ENCODE data around the gene C10orf67. TPM values are rescaled to one million over a fixed set of nuclear protein-coding genes. Genes with fewer than 3 reads are reported as not detected.
"Not testable (repeated sequence)": the region's sequence is repeated elsewhere in the genome, so short reads cannot be mapped to it uniquely, and the experiment has no call there.

Gene C10orf67
- total RNA-seq, 6 experiments from 2014 or later = 0.10 to 0.88 (median 0.33) TPM

DNA sequence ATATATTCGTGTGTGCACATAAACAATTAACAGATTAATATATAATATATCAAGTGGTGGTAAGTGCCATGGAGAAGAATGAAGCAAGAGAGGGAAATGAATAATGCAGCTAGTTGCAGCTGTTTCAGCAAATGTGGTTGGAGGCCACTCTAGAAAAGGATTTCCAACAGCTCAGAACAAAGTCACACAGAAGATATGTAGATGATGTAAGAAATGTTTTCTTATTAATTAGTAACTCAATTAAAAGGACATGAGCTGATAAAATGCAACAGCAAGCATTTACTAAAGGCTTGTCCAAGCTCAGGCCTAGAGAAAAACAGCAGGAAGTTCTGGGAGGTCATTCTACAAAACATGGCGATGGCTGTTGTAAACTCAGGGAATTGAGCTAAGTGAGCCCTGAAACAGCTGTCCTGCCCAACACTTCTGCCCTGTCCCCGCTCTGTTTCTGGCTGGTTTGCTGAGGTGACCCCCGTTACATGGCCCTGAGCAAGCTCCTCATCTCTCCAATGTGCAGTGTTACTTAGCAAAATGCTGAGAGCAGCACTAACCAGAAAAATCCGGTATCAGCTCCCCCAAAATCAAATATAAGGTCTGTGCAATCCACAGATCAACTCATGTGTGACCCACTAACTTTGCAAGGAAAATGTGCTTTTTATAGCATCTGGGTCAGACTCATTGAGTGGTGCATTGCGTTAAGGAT lies 23.4 kb upstream of the C10orf67 start:
- H3K27ac Mint-ChIP-seq = no peak overlapping the region
- TF ChIP-seq, protein P1, sequence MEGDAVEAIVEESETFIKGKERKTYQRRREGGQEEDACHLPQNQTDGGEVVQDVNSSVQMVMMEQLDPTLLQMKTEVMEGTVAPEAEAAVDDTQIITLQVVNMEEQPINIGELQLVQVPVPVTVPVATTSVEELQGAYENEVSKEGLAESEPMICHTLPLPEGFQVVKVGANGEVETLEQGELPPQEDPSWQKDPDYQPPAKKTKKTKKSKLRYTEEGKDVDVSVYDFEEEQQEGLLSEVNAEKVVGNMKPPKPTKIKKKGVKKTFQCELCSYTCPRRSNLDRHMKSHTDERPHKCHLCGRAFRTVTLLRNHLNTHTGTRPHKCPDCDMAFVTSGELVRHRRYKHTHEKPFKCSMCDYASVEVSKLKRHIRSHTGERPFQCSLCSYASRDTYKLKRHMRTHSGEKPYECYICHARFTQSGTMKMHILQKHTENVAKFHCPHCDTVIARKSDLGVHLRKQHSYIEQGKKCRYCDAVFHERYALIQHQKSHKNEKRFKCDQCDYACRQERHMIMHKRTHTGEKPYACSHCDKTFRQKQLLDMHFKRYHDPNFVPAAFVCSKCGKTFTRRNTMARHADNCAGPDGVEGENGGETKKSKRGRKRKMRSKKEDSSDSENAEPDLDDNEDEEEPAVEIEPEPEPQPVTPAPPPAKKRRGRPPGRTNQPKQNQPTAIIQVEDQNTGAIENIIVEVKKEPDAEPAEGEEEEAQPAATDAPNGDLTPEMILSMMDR (IDR thresholded peaks at IDR 0.05) = no peak
- DNase-seq = no peak
- no peaks in the 10 kb centered on the region; the same call in none of the 2 replicates for H3K27me3 Mint-ChIP-seq (ENCODE audit: insufficient read depth)
- H3K4me3 Mint-ChIP-seq = no peak overlapping the region
- H3K4me1 Mint-ChIP-seq (ENCODE audit: low read depth) = no peaks in the 10 kb centered on the region; the same call in 1 of the 2 replicates
- no peaks in the 10 kb centered on the region for H3K9me3 Mint-ChIP-seq
- H3K36me3 Mint-ChIP-seq (ENCODE audit: low read depth) = no peaks in the 10 kb centered on the region

DNA sequence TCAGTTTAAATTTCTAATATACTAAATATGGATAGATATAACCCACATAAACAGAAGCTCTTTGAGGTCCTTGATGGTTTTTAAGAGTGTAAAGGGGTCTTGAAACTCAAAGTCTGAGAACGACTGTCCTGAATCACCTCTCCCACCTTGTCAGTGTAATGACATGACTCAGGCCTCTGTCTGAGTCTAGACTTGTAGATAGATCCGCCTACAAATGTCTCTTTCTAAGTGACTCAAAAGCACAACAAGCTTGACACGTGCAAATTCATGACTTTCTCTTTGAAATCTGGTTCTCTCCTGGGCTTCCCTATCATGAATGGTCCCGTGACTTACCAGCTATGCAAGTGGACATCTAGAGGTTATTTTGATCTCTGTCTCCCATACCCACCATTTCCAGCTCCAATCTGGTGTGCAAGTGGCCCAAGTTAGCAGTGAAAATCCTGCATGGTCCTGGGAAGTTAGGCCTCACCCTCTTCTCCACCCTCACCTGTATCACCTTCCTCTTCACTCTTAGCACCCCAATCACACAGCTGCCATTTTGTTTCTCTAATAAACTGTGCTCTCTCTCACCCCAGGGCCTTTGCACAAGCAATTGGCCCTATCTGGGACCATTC lies 20.9 kb upstream of the C10orf67 start:
- H3K4me1 Mint-ChIP-seq (ENCODE audit: low read depth); H3K27ac Mint-ChIP-seq; H3K9me3 Mint-ChIP-seq; H3K4me3 Mint-ChIP-seq; H3K27me3 Mint-ChIP-seq (ENCODE audit: insufficient read depth); H3K36me3 Mint-ChIP-seq (ENCODE audit: low read depth): not testable (repeated sequence)
- peak; percentile 21 for DNase-seq

DNA sequence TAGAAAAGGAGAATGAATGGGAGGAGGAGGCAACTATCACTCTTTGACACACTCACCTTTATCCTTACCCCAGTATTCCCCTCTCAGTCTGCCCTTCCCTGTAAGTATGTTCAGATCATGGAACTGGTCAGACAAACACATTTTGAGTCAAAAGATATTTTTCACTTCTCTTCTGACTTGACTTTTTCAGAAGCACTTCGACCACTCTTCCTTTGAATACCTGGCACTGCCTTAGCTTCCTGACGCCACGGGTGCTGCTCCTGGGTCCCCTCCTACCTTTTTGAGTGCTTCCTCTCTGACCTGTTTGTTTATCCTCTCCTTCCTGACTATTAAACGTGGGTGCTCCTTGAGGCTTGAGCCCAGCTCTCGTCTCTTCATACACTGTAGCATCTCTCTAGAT lies 19.8 kb upstream of the C10orf67 start:
- H3K9me3 Mint-ChIP-seq = no peaks in the 10 kb centered on the region
- TF ChIP-seq, protein P1 (IDR thresholded peaks at IDR 0.05) = no peak
- peaks cover 3% of the 10 kb centered on the region; the same call in 1 of the 2 replicates for H3K27me3 Mint-ChIP-seq (ENCODE audit: insufficient read depth)
- no peak overlapping the region for H3K4me3 Mint-ChIP-seq
- H3K36me3 Mint-ChIP-seq (ENCODE audit: low read depth) = no peaks in the 10 kb centered on the region
- no peak for DNase-seq
- no peaks in the 10 kb centered on the region for H3K4me1 Mint-ChIP-seq (ENCODE audit: low read depth)
- H3K27ac Mint-ChIP-seq = no peak overlapping the region

DNA sequence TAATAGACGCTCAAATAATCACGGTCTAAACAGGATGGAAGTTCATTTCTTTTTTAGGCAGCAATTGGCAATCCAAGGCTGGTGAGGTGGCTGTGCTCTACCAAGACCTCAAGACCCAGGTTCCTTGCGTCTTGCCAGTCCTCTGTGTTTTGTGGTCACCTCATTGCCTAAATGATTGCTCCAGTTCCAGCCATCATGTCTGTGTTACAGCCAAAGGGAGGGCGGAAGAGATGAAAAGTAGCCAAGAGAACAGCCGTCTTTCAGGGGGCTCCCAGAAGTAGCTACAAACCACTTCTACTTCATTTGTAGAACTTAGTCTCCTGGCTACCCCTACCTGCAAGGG lies 19.2 kb upstream of the C10orf67 start:
- TF ChIP-seq, protein P1 (IDR thresholded peaks at IDR 0.05) = no peak
- no peak overlapping the region for H3K4me3 Mint-ChIP-seq
- peaks cover 3% of the 10 kb centered on the region; the same call in 1 of the 2 replicates for H3K27me3 Mint-ChIP-seq (ENCODE audit: insufficient read depth)
- no peaks in the 10 kb centered on the region for H3K36me3 Mint-ChIP-seq (ENCODE audit: low read depth)
- H3K4me1 Mint-ChIP-seq (ENCODE audit: low read depth) = no peaks in the 10 kb centered on the region
- no peak overlapping the region for H3K27ac Mint-ChIP-seq
- no peaks in the 10 kb centered on the region for H3K9me3 Mint-ChIP-seq
- DNase-seq = no peak

DNA sequence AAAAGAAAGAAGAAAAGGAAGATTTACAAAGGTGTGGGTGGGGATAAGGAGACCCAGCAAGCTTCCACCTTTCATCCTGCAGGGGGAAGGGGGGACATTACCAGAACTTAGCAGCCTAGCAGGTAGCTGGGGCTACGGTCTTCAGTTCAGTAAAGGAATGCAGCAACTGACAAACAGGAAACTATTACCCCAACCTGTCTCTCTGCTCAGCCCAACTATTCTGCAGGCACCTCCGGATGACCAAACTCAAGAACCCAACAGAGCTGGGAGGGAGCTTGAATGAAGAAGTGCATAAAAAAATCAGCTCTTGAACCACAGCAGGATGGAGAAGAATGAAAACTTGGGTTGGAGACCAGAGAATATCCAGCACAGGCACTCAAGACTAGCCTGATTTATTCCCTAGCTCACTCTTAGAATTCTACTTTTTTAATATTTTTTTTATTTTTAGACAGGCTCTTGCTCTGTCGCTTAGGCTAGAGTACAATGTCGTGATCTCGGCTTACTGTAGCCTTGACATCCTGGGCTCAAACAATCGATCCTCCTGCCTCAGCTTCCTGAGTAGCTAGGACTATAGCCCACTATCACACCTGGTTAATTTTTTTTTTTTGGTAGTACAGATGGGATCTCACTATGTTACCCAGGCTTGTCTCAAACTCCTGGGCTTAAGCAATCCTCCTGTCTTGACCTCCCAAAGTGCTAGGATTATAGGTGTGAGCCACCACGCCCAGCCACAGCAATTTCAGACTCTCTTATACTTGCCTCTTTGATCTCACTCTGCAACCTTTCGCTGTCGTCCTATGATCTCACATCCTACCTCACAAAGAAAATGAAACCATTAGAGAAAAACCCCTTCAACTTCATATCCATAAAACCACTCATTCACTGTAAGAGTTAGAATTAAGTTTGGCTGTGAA lies 18.5 kb upstream of the C10orf67 start:
- no peaks in the 10 kb centered on the region for H3K4me1 Mint-ChIP-seq (ENCODE audit: low read depth)
- no peak overlapping the region for H3K4me3 Mint-ChIP-seq
- H3K27me3 Mint-ChIP-seq (ENCODE audit: insufficient read depth) = peaks cover 3% of the 10 kb centered on the region; the same call in 1 of the 2 replicates
- no peaks in the 10 kb centered on the region for H3K36me3 Mint-ChIP-seq (ENCODE audit: low read depth)
- H3K9me3 Mint-ChIP-seq = no peaks in the 10 kb centered on the region
- no peak for DNase-seq
- TF ChIP-seq, protein P1 (IDR thresholded peaks at IDR 0.05) = no peak
- H3K27ac Mint-ChIP-seq = no peak overlapping the region
